Retinal pigment epithelial cell (primary cell): ENCODE results near the gene RTEL1.
"Not testable (repeated sequence)": the region's sequence is repeated elsewhere in the genome, so short reads cannot be mapped to it uniquely, and the experiment has no call there.

Experiments
- DNase-seq: peaks from one replicate; pipeline ENCODE4 v3.0.0-alpha.2; 2010; ENCODE audit warnings: low read depth
- H3K4me3 ChIP-seq: 2 replicates; pipeline ENCODE4 v1.5.1; 2011; ENCODE audit warnings: mild to moderate bottlenecking, low read length, control low read depth, moderate library complexity
- TF ChIP-seq, protein P1 (sequence below): conservative IDR thresholded peaks from 2 replicates; pipeline ENCODE4 v1.5.1; 2011; ENCODE audit warnings: low read depth, low read length, control low read depth, inconsistent platforms

Gene RTEL1

DNA sequence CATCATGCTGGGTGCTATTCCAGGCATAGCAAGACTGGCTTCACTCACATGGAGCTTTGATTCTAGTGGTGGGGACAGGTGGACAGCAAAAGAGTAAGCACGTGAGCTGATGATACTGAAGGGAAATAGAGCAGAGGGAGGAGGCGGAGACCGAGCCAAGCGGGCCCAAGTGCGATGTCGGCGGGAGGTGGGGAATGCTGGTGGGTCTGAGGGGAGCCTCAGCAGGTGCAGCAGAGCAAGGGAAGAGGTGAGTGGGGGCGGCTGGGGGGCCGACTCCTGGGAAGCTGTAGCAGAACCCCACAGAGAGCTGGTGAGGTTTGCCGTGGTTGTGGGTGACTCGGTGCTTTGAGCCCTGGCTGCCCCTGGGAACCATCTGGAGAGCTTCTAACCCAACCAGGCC is 10.2 kb downstream of the RTEL1 start:
- TF ChIP-seq, protein P1, sequence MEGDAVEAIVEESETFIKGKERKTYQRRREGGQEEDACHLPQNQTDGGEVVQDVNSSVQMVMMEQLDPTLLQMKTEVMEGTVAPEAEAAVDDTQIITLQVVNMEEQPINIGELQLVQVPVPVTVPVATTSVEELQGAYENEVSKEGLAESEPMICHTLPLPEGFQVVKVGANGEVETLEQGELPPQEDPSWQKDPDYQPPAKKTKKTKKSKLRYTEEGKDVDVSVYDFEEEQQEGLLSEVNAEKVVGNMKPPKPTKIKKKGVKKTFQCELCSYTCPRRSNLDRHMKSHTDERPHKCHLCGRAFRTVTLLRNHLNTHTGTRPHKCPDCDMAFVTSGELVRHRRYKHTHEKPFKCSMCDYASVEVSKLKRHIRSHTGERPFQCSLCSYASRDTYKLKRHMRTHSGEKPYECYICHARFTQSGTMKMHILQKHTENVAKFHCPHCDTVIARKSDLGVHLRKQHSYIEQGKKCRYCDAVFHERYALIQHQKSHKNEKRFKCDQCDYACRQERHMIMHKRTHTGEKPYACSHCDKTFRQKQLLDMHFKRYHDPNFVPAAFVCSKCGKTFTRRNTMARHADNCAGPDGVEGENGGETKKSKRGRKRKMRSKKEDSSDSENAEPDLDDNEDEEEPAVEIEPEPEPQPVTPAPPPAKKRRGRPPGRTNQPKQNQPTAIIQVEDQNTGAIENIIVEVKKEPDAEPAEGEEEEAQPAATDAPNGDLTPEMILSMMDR, result no peak
- H3K4me3 ChIP-seq, result no peak overlapping the region

DNA sequence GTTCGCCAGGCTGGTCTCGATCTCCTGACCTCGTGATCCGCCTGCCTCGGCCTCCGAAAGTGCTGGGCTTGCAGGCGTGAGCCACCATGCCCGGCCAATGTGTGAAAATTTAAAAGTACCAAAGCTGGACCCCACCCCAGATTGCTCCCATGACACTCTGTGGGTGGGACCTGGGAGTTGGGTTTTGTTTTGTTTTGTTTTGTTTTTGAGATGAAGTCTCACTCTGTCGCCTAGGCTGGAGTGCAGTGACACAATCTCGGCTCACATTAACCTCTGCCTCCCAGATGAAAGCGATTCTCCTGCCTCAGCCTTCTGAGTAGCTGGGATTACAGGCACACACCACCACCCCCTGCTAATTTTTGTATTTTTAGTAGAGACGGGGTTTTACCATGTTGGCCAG is 13.6 kb downstream of the RTEL1 start:
- H3K4me3 ChIP-seq, DNase-seq: not testable (repeated sequence)

More for the DNA sequence above, 10.2 kb downstream of the RTEL1 start:
- no peak for DNase-seq

DNA sequence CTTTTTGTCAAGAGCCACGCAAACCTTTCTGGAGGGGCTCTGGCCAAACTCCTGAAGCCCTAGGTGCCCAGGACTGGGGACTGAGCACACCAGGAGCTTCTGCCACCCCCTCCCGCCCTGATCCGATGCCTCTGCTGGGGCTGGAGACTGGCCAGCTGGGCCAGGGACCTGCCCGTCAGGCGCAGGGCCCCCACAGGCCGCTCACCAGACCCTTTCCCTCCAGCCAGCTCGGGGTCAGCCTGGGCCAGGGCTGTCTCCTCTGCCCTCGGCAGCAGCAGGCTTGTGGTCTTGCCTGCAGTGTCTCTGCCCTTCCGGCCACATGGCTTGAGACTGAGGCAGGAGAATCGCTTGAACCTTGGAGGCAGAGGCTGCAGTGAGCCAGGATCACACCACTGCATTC is 14.6 kb downstream of the RTEL1 start:
- TF ChIP-seq, protein P1, result no peak

DNA sequence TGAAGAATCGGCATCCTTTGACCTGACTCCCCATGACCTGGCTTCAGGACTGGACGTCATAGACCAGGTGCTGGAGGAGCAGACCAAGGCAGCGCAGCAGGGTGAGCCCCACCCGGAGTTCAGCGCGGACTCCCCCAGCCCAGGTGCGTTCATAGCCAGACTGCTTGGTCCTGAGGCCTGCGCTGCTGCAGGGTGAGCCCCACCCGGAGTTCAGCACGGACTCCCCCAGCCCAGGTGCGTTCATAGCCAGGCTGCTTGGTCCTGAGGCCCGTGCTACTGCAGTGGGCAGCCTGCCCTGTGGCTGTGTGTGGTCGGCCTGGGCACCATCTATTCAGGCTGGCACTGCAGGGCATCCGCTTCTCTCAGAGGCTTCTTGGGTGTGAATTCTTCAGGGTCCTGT is 15.8 kb downstream of the RTEL1 start:
- no peak overlapping the region for H3K4me3 ChIP-seq
- TF ChIP-seq, protein P1, result no peak
- DNase-seq, result no peak

More for the DNA sequence above, 14.6 kb downstream of the RTEL1 start:
- no peak overlapping the region for H3K4me3 ChIP-seq
- no peak for DNase-seq

DNA sequence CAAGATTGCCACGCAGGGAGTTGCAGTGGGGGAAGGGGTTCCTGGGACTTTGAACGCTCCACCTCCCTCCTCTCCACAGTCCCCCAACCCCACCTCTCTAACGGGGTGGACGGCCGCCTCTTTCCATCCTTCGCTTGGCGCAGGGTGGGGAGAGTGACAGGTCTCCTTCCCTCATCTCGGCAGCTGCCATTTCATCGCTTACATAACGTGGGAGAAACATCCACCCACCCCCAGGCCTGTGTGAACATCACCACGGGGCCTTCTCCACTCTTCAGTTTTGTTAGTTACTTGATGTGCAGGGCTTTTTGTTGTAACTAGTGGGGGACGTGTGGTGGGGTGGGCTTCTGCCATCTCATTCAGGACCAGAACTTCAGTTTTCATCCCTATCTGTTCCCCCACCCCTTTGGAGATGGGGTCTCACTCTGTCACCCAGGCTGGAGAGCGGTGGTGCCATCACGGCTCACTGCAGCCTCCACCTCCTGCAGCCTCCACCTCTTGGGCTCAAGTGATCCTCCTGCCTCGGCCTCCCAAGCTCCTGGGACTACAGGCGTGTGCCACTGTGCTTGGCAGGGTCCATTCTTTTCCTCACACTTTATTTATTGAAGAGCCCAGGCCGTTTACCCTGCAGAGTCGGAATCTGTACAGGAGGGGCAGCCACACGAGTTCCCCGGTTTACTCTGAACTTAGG is 17.7 kb downstream of the RTEL1 start:
- H3K4me3 ChIP-seq, result no peak overlapping the region
- TF ChIP-seq, protein P1, result no peak
- DNase-seq, result no peak

DNA sequence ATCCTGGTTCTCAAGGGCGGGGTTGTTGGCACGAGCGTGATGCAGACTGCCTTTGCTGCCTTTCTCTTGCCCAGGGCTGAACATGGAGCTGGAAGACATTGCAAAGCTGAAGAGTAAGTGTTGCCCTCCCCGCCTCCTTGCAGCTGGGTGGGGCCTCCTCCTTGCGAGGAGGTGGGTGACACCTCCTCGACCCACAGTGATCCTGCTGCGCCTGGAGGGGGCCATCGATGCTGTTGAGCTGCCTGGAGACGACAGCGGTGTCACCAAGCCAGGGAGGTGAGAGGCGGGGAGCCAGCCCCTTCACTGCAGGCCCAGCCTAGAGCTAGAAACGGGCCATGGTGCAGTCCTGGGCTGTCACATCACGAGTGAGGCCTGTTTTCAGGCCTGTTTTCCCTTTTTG is 20.0 kb downstream of the RTEL1 start:
- TF ChIP-seq, protein P1, result no peak
- DNase-seq, result no peak
- H3K4me3 ChIP-seq, result no peak overlapping the region

DNA sequence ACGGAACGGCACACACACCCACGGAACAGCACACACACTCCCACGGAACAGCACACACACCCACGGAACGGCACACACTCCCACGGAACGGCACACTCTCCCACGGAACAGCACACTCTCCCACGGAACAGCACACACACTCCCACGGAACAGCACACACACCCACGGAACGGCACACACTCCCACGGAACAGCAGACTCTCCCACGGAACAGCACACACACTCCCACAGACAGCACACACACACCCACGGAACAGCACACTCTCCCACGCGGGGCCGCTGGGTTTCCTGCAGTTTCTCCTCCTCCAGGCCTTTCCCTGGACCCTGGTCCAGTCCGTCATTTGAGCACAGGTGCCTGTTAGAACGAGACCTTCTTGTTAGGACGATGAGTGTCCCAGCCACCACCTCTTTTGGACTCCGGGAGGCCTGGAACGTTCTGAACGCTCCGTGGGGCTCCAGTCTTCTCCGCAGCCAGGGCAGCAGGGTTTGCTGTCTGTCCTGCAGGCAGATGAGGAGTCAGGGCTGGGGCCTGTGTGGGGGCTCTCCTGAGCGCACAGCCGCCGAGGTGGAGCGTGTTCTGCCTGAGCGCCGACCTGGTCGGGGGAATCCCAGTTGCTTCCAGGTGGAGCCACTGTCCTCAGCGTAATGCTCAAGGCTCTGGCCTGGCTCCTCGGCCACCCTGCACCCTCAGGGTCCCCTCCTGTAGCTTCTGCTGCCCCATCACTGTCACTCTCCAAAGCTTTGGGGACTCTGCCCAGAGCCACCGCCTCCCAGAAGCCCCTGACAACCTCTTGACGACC is 20.8 kb downstream of the RTEL1 start:
- TF ChIP-seq, protein P1, result no peak
- no peak for DNase-seq
- no peak overlapping the region for H3K4me3 ChIP-seq
